ENCODE measurements around the gene DRC3. TPM values are rescaled to one million over a fixed set of nuclear protein-coding genes. Genes with fewer than 3 reads are reported as not detected.

Gene DRC3
- total RNA-seq, 1 experiment from 2014 or later = 1.6 TPM

- Mint-ChIP-seq H3K27ac (ENCODE audit: unreplicated experiment) (no peak overlapping the region), H3K4me1 (ENCODE audit: low read depth, unreplicated experiment) (no peaks in the 10 kb centered on the region), H3K36me3 (ENCODE audit: insufficient read depth, unreplicated experiment) (peaks cover 8% of the 10 kb centered on the region), H3K27me3 (ENCODE audit: insufficient read depth, unreplicated experiment) (no peaks in the 10 kb centered on the region), H3K9me3 (ENCODE audit: unreplicated experiment) (no peaks in the 10 kb centered on the region), H3K4me3 (ENCODE audit: unreplicated experiment) (no peak overlapping the region)
- H3K4me3 ChIP-seq (ENCODE audit: low read depth, low read length) = no peak overlapping the region
- H3K36me3 ChIP-seq (ENCODE audit: control insufficient read depth, insufficient read depth, low read length) = no peaks in the 10 kb centered on the region; the same call in 1 of the 2 replicates
- DNase-seq = no peak
- H3K27me3 ChIP-seq (replicated peaks; ENCODE audit: control insufficient read depth, insufficient read depth, low read length) = no peaks in the 10 kb centered on the region
- TF ChIP-seq, protein P1, sequence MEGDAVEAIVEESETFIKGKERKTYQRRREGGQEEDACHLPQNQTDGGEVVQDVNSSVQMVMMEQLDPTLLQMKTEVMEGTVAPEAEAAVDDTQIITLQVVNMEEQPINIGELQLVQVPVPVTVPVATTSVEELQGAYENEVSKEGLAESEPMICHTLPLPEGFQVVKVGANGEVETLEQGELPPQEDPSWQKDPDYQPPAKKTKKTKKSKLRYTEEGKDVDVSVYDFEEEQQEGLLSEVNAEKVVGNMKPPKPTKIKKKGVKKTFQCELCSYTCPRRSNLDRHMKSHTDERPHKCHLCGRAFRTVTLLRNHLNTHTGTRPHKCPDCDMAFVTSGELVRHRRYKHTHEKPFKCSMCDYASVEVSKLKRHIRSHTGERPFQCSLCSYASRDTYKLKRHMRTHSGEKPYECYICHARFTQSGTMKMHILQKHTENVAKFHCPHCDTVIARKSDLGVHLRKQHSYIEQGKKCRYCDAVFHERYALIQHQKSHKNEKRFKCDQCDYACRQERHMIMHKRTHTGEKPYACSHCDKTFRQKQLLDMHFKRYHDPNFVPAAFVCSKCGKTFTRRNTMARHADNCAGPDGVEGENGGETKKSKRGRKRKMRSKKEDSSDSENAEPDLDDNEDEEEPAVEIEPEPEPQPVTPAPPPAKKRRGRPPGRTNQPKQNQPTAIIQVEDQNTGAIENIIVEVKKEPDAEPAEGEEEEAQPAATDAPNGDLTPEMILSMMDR (IDR thresholded peaks at IDR 0.05; ENCODE audit: insufficient read depth in 1 of 2, low read depth in 1 of 2, low read length in 1 of 2, severe bottlenecking in 1 of 2, unreplicated experiment in 1 of 2) = no peak
- no peaks in the 10 kb centered on the region for H3K4me1 ChIP-seq
- no TSS peak for BruUV-seq (replicated peaks)
- ChIA-PET POLR2A (no interaction called here), CTCF (no interaction called here)
- intact Hi-C loops (cut with micrococcal nuclease; ENCODE audit: unreplicated experiment) = no loop called here
- H3K9me3 ChIP-seq = no peaks in the 10 kb centered on the region
Observed at GRCh38 chr17:18028952-18029540, 56.4 kb downstream of the DRC3 start.

DNA sequence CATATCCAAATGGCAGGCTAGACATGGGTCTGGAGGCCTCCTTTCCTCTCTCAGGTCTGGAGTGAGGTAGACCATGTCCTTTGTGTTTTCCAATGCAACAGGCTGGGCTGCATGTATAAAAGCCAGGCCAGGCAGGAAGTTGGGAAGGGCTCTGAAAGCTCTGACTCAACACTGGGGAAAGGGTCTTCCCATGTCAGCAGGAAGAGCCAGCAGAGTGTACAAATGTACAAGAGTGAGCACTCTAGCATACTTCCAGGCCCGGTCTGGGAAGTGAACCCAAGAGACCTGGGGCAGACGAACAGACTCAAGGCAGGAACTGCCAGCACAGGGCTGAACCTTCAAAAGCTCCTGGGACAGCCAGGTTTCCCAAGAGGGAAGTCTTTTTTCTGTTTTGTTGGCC, 59.3 kb downstream of the DRC3 start:
- no peaks in the 10 kb centered on the region for H3K4me1 Mint-ChIP-seq (ENCODE audit: low read depth, unreplicated experiment)
- no peak for DNase-seq
- CTCF ChIA-PET = interaction anchor here (0.6 kb wide), 1 partner anchor 60 kb away, joined by 4 read pairs; the partner anchor contains the start of genes DRC3 and TOM1L2
- Histone ChIP-seq H3K4me1 (peaks cover 4% of the 10 kb centered on the region; the same call in 1 of the 2 replicates), H3K36me3 (ENCODE audit: control insufficient read depth, insufficient read depth, low read length) (no peaks in the 10 kb centered on the region; the same call in 1 of the 2 replicates), H3K4me3 (ENCODE audit: low read depth, low read length) (no peak overlapping the region), H3K9me3 (no peaks in the 10 kb centered on the region), H3K27me3 (replicated peaks; ENCODE audit: control insufficient read depth, insufficient read depth, low read length) (no peaks in the 10 kb centered on the region)
- no peak overlapping the region for H3K27ac Mint-ChIP-seq (ENCODE audit: unreplicated experiment)
- BruUV-seq (replicated peaks) = no TSS peak
- H3K27me3 Mint-ChIP-seq (ENCODE audit: insufficient read depth, unreplicated experiment) = no peaks in the 10 kb centered on the region
- POLR2A ChIA-PET = no interaction called here
- peaks cover 8% of the 10 kb centered on the region for H3K36me3 Mint-ChIP-seq (ENCODE audit: insufficient read depth, unreplicated experiment)
- intact Hi-C loops (cut with micrococcal nuclease; ENCODE audit: unreplicated experiment) = loop anchor here (2.0 to 10.0 kb wide), 5 partner anchors 45 to 349 kb away; no protein-coding TSS in a partner anchor
- no peaks in the 10 kb centered on the region for H3K9me3 Mint-ChIP-seq (ENCODE audit: unreplicated experiment)
- TF ChIP-seq, protein P1 (IDR thresholded peaks at IDR 0.05; ENCODE audit: insufficient read depth in 1 of 2, low read depth in 1 of 2, low read length in 1 of 2, severe bottlenecking in 1 of 2, unreplicated experiment in 1 of 2) = no peak
- H3K4me3 Mint-ChIP-seq (ENCODE audit: unreplicated experiment) = no peak overlapping the region

GRCh38 chr17:18033442-18034099, 60.9 kb downstream of the DRC3 start:
- Histone ChIP-seq H3K4me1 (peaks cover 11% of the 10 kb centered on the region), H3K4me3 (ENCODE audit: low read depth, low read length) (no peak overlapping the region), H3K9me3 (no peaks in the 10 kb centered on the region), H3K36me3 (ENCODE audit: control insufficient read depth, insufficient read depth, low read length) (no peaks in the 10 kb centered on the region), H3K27me3 (replicated peaks; ENCODE audit: control insufficient read depth, insufficient read depth, low read length) (no peaks in the 10 kb centered on the region)
- Mint-ChIP-seq H3K4me3 (ENCODE audit: unreplicated experiment) (no peak overlapping the region), H3K27me3 (ENCODE audit: insufficient read depth, unreplicated experiment) (no peaks in the 10 kb centered on the region), H3K36me3 (ENCODE audit: insufficient read depth, unreplicated experiment) (peaks cover 8% of the 10 kb centered on the region), H3K9me3 (ENCODE audit: unreplicated experiment) (no peaks in the 10 kb centered on the region), H3K27ac (ENCODE audit: unreplicated experiment) (no peak overlapping the region), H3K4me1 (ENCODE audit: low read depth, unreplicated experiment) (peaks cover 14% of the 10 kb centered on the region)
- intact Hi-C loops (cut with micrococcal nuclease; ENCODE audit: unreplicated experiment) = loop anchor here (1.0 to 10.0 kb wide), 7 partner anchors 46 to 351 kb away; no protein-coding TSS in a partner anchor
- BruUV-seq (replicated peaks) = no TSS peak
- CTCF ChIA-PET = interaction anchor here (0.6 to 1.7 kb wide), 12 partner anchors 15 to 252 kb away, joined by 3 to 19 read pairs (median 4); partner anchors contain the start of genes DRC3 and TOM1L2
- TF ChIP-seq, protein P1 (IDR thresholded peaks at IDR 0.05; ENCODE audit: insufficient read depth in 1 of 2, low read depth in 1 of 2, low read length in 1 of 2, severe bottlenecking in 1 of 2, unreplicated experiment in 1 of 2) = peak; percentile 75 to 81
- peak; percentile 66 to 75 for DNase-seq
- POLR2A ChIA-PET = interaction anchor here (0.7 kb wide), 1 partner anchor 88 kb away, joined by 6 read pairs; no protein-coding TSS in a partner anchor

All from Caco-2 (cell line).